ENCODE data around the gene SHFL. TPM values are rescaled to one million over a fixed set of nuclear protein-coding genes. Genes with fewer than 3 reads are reported as not detected.

Gene SHFL
- total and polyA plus RNA-seq, 2 of the 8 experiments (the other 6 are each of a cell fraction or from before 2014, with no cell fraction given) = 25.3 to 37.1 TPM

DNA sequence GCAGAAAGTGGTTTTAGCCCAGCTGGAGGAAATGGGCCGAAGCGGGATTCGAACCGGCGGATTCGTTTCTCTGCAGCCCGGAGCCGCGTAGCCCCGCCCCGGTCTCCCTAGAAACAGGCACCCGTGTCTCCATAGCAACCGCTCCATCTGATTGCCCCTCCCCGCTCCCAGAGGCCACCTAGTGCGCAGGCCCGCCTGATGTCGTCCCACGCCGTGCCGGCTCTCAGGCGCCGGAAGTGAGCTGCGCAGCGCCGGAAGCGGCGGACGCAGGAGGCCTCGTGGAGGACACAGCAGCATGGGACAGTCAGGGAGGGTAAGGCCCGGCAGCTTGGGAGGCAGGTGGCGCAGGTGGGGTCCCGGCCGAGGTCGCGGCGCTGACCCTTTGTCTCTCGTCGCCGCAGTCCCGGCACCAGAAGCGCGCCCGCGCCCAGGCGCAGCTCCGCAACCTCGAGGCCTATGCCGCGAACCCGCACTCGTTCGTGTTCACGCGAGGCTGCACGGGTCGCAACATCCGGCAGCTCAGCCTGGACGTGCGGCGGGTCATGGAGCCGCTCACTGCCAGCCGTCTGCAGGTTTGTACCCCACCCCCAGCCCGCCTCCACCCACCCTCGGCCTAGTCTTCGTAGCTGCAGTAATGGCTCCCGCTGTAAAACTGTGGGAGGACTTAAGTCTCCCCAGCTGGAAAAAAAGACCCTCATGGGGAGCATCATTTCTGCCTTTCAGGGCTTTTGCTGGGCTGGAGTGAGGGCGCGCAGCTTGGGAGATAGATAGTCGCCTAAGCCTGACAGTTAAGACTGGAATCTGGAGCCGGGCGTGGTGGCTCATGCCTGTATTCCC lies 20.2 kb downstream of the SHFL start, which contains the start of gene PPAN:
Gene PPAN, plus strand, starts transcription at position 263 of the 837 bp plus-strand sequence. Its CDS starts 33 bp downstream, at position 296.
- 0 out of 2 replicates have a peak, but pooled peaks cover 4% of the 10 kb centered on the region for H3K23me2 ChIP-seq (ENCODE audit: low read depth, low read length)
- H3K27ac ChIP-seq (ENCODE audit: low read depth, low read length) = peak within 1 kb of the TSS; percentile 92
- H3K9me3 ChIP-seq (ENCODE audit: insufficient read depth in 2 of 2, low read depth in 1 of 2, low read length in 1 of 2) = no peaks in the 10 kb centered on the region
- H2BK120ac ChIP-seq (replicated peaks; ENCODE audit: low read depth, low read length) = peak within 1 kb of the TSS; percentile 90
- H3K9ac ChIP-seq (replicated peaks in 1 of 4; ENCODE audit: extremely low read depth in 1 of 4, low read depth in 3 of 4, low read length in 3 of 4) = peak within 1 kb of the TSS; percentile 79 to 97 (median 94)
- peak within 1 kb of the TSS; percentile 96 for H3K18ac ChIP-seq (ENCODE audit: extremely low read depth, low read length)
- no peak within 1 kb of the TSS for H3K14ac ChIP-seq (ENCODE audit: insufficient read length)
- H3K4me3 ChIP-seq (ENCODE audit: extremely low read depth in 1 of 4, insufficient read depth in 2 of 4, low read depth in 3 of 4, low read length in 4 of 4) = peak within 1 kb of the TSS; percentile 78 to 95 (median 93)
- ChIA-PET CTCF (ENCODE audit: partially characterized antibody) (interaction anchor here (0.8 to 2.5 kb wide), 6 partner anchors 10 to 176 kb away, joined by 3 to 6 read pairs (median 4); partner anchors contain the start of gene EIF3G), POLR2A (ENCODE audit: partially characterized antibody) (interaction anchor here (0.5 to 16.9 kb wide), 9 partner anchors 13 to 370 kb away, joined by 3 to 412 read pairs (median 4); partner anchors contain the start of genes EIF3G and P2RY11)
- no peak within 1 kb of the TSS for H3K23ac ChIP-seq (ENCODE audit: insufficient read length)
- peak within 1 kb of the TSS; percentile 89 to 92 for H3K4me2 ChIP-seq (ENCODE audit: insufficient read depth in 1 of 2, low read depth in 2 of 2, low read length in 2 of 2)
- H3K27me3 ChIP-seq (replicated peaks in 1 of 4; ENCODE audit: control insufficient read depth in 3 of 4, extremely low read depth in 1 of 4, insufficient read depth in 3 of 4, low read length in 3 of 4) = no peaks in the 10 kb centered on the region
- H2BK15ac ChIP-seq (ENCODE audit: low read length) = peak within 1 kb of the TSS; percentile 61; the same call in 1 of the 2 replicates
- FAIRE-seq (peak; percentile 48), DNase-seq (ENCODE audit: low read depth in 1 of 2, low spot score in 2 of 2) (peak; percentile 90 to 97)
- peaks cover 6 to 25% of the 10 kb centered on the region in 2 experiments; a peak in 3 of 4 replicates for H3K79me2 ChIP-seq (ENCODE audit: control insufficient read depth in 1 of 2, insufficient read depth in 2 of 2, low read length in 2 of 2)
- H2BK5ac ChIP-seq (ENCODE audit: low read depth, low read length) = peak within 1 kb of the TSS; percentile 98
- H2BK12ac ChIP-seq (ENCODE audit: low read depth, low read length) = 0 out of 2 replicates have a peak within 1 kb of the TSS, but pooled peaks have one; percentile 75
- H2AK5ac ChIP-seq (ENCODE audit: low read depth, low read length) = 0 out of 2 replicates have a peak within 1 kb of the TSS, but pooled peaks have one; percentile 16
- peak within 1 kb of the TSS; percentile 99 for H4K8ac ChIP-seq (ENCODE audit: extremely low read depth, insufficient read depth, low read length)
- H2BK20ac ChIP-seq (ENCODE audit: low read length) = no peak within 1 kb of the TSS
- 2% methylated on average over 49 of the region's 71 CpGs; no CpG with 5 or more reads in 1 of the 2 experiments for WGBS, 2 experiments (ENCODE audit: extremely low coverage in 1 of 2, insufficient coverage in 1 of 2, insufficient read length in 1 of 2, insufficient replicate concordance in 2 of 2, low coverage in 1 of 2, low lambda C conversion rate in 2 of 2, missing lambda C conversion rate in 1 of 2)
- H4K91ac ChIP-seq (replicated peaks; ENCODE audit: insufficient read length, low read length) = peak within 1 kb of the TSS; percentile 98
- H3K79me1 ChIP-seq (ENCODE audit: low read depth, low read length) = peaks cover 8% of the 10 kb centered on the region; the same call in 1 of the 2 replicates
- H2AFZ ChIP-seq (ENCODE audit: low read length) = peak within 1 kb of the TSS; percentile 20; the same call in 1 of the 2 replicates
- H3K36me3 ChIP-seq (ENCODE audit: control insufficient read depth in 2 of 4, insufficient read depth in 4 of 4, low read length in 3 of 4) = peaks cover 26 to 40% (median 35%) of the 10 kb centered on the region in 4 experiments
- H3K4ac ChIP-seq (replicated peaks; ENCODE audit: insufficient read length, low read depth, low read length) = peak within 1 kb of the TSS; percentile 99
- H4K5ac ChIP-seq (ENCODE audit: insufficient read length, low read depth, low read length) = peak within 1 kb of the TSS; percentile 79
- peaks cover 0 to 4% (median 3%) of the 10 kb centered on the region in 4 experiments; a peak in 5 of 7 replicates for H3K4me1 ChIP-seq (replicated peaks in 1 of 4; ENCODE audit: control insufficient read depth in 3 of 4, insufficient read depth in 4 of 4, low read length in 3 of 4)
- peaks cover 0 to 16% of the 10 kb centered on the region in 2 experiments for H4K20me1 ChIP-seq (replicated peaks in 1 of 2; ENCODE audit: control insufficient read depth in 1 of 2, insufficient read depth in 2 of 2, low read length in 2 of 2)
- peak within 1 kb of the TSS; percentile 90 for H3K56ac ChIP-seq (replicated peaks; ENCODE audit: insufficient read length, low read depth, low read length)
- TF ChIP-seq YY1 (IDR thresholded peaks at IDR 0.05; ENCODE audit: low read depth, low read length) = peak; percentile 36; the same call in 1 of the 2 replicates
- TF ChIP-seq SP1 (IDR thresholded peaks at IDR 0.05; ENCODE audit: low read depth, low read length) = peak; percentile 51; the same call in 1 of the 2 replicates
- TF ChIP-seq MAFK (IDR thresholded peaks at IDR 0.05; ENCODE audit: low read depth, low read length) = no peak
- no peak for TF ChIP-seq EGR1 (IDR thresholded peaks at IDR 0.05; ENCODE audit: borderline replicate concordance, low read depth, low read length)
- TF ChIP-seq SRF (IDR thresholded peaks at IDR 0.05; ENCODE audit: low read depth, low read length) = peak; percentile 74
- TF ChIP-seq EZH2 (IDR thresholded peaks at IDR 0.05; ENCODE audit: low read depth, low read length, severe bottlenecking) = no peak
- no peak for TF ChIP-seq EP300 (IDR thresholded peaks at IDR 0.05; ENCODE audit: borderline replicate concordance in 1 of 2, low read depth in 2 of 2, low read length in 2 of 2)
- TF ChIP-seq TEAD4 (IDR thresholded peaks at IDR 0.05; ENCODE audit: low read depth, low read length) = no peak
- TF ChIP-seq SP2 (IDR thresholded peaks at IDR 0.05; ENCODE audit: low read length) = no peak
- no peak for TF ChIP-seq TCF12 (IDR thresholded peaks at IDR 0.05; ENCODE audit: low read depth, low read length)
- TF ChIP-seq KDM5A (IDR thresholded peaks at IDR 0.05; ENCODE audit: low read length) = peak; percentile 84
